ENCODE data around the gene SORCS2. TPM values are rescaled to one million over a fixed set of nuclear protein-coding genes. Genes with fewer than 3 reads are reported as not detected.

SORCS2 gene
- total RNA-seq, 1 donor from 2014 or later, result 7.2 TPM

GRCh38 chr4:7774301-7775294, 582.3 kb downstream of the SORCS2 start:
- Histone ChIP-seq H3K4me3 (no peak overlapping the region), H3K4me1 (peaks cover 12% of the 10 kb centered on the region), H3K9me3 (no peaks in the 10 kb centered on the region), H3K36me3 (peaks cover 44% of the 10 kb centered on the region), H3K27ac (no peak overlapping the region), H3K27me3 (no peaks in the 10 kb centered on the region)
- ATAC-seq (no peak), DNase-seq (peak; percentile 28)
- intact Hi-C loops (cut with DNase I), result no loop called here
- TF ChIP-seq CTCF (IDR thresholded peaks at IDR 0.05), result no peak

- intact Hi-C loops (cut with DNase I), result no loop called here
- no peak for TF ChIP-seq CTCF (IDR thresholded peaks at IDR 0.05)
These were observed 583.1 kb downstream of the SORCS2 start for GRCh38 chr4:7775396-7775795.

GRCh38 chr4:7777017-7777710, 584.8 kb downstream of the SORCS2 start:
- no peak for TF ChIP-seq CTCF (IDR thresholded peaks at IDR 0.05)
- Histone ChIP-seq H3K36me3 (peaks cover 38% of the 10 kb centered on the region), H3K27ac (no peak overlapping the region), H3K9me3 (no peaks in the 10 kb centered on the region), H3K4me1 (peaks cover 29% of the 10 kb centered on the region), H3K4me3 (no peak overlapping the region), H3K27me3 (no peaks in the 10 kb centered on the region)
- ATAC-seq (no peak), DNase-seq (peak; percentile 47)
- intact Hi-C loops (cut with DNase I), result no loop called here

More at GRCh38 chr4:7775396-7775795, 583.1 kb downstream of the SORCS2 start:
- no peaks in the 10 kb centered on the region for H3K9me3 ChIP-seq
- DNase-seq, result no peak
- no peak for ATAC-seq
- no peak overlapping the region for H3K27ac ChIP-seq
- H3K27me3 ChIP-seq, result no peaks in the 10 kb centered on the region
- H3K36me3 ChIP-seq, result peaks cover 44% of the 10 kb centered on the region
- no peak overlapping the region for H3K4me3 ChIP-seq
- H3K4me1 ChIP-seq, result peaks cover 17% of the 10 kb centered on the region

- Histone ChIP-seq H3K27ac (peak overlapping the region; percentile 77), H3K9me3 (no peaks in the 10 kb centered on the region), H3K4me3 (no peak overlapping the region), H3K36me3 (peaks cover 30% of the 10 kb centered on the region), H3K27me3 (no peaks in the 10 kb centered on the region), H3K4me1 (peaks cover 36% of the 10 kb centered on the region)
- intact Hi-C loops (cut with DNase I), result no loop called here
- ATAC-seq (no peak), DNase-seq (peak; percentile 28)
- no peak for TF ChIP-seq CTCF (IDR thresholded peaks at IDR 0.05)
These were observed 585.7 kb downstream of the SORCS2 start for GRCh38 chr4:7777871-7778509.

GRCh38 chr4:7778510-7779431, 586.4 kb downstream of the SORCS2 start:
- no peak for TF ChIP-seq CTCF (IDR thresholded peaks at IDR 0.05)
- Histone ChIP-seq H3K4me3 (peak overlapping the region; percentile 37), H3K4me1 (peaks cover 38% of the 10 kb centered on the region), H3K27ac (peak overlapping the region; percentile 77), H3K27me3 (no peaks in the 10 kb centered on the region), H3K9me3 (no peaks in the 10 kb centered on the region), H3K36me3 (peaks cover 22% of the 10 kb centered on the region)
- no peak for ATAC-seq
- peak; percentile 28 for DNase-seq
- intact Hi-C loops (cut with DNase I), result no loop called here
